Neural progenitor cell (in vitro differentiated cells): Measurements from ENCODE around the gene DUS1L. TPM values are rescaled to one million over a fixed set of nuclear protein-coding genes. Genes with fewer than 3 reads are reported as not detected.

Source experiments
- DNase-seq: peaks from one replicate; pipeline ENCODE4 v3.0.0-alpha.2; 2016; ENCODE audit warnings: low spot score
- H2AFZ ChIP-seq: fragments of 200-600 bp; sonication (generic); replicated peaks from 2 replicates; pipeline ENCODE4 v1.6.1; 2016; ENCODE audit warnings: antibody characterized with exemption
- H3F3A ChIP-seq: fragments of 200-600 bp; sonication (generic); 2 replicates; pipeline ENCODE4 v1.6.1; 2016; ENCODE audit warnings: antibody characterized with exemption, low read depth
- H3K27ac ChIP-seq: fragments of 200-600 bp; sonication (generic); 2 replicates; pipeline ENCODE4 v1.5.1; 2016; ENCODE audit warnings: mild to moderate bottlenecking
- H3K27me3 ChIP-seq: fragments of 200-600 bp; sonication (generic); 2 replicates; pipeline ENCODE4 v1.6.1; 2016; ENCODE audit warnings: mild to moderate bottlenecking, moderate library complexity
- H3K36me3 ChIP-seq: fragments of 200-600 bp; sonication (generic); 2 replicates; pipeline ENCODE4 v1.5.1; 2016
- H3K4me1 ChIP-seq: fragments of 200-600 bp; sonication (generic); 2 replicates; pipeline ENCODE4 v1.6.1; 2016; ENCODE audit warnings: mixed run types
- H3K4me2 ChIP-seq: fragments of 200-600 bp; sonication (generic); 2 replicates; pipeline ENCODE4 v1.6.1; 2016
- H3K4me3 ChIP-seq: fragments of 200-600 bp; sonication (generic); 2 replicates; pipeline ENCODE4 v1.5.1; 2016
- H3K79me2 ChIP-seq: fragments of 200-600 bp; sonication (generic); 2 replicates; pipeline ENCODE4 v1.6.1; 2016; ENCODE audit warnings: low read depth
- H3K9ac ChIP-seq: fragments of 200-600 bp; sonication (generic); 2 replicates; pipeline ENCODE4 v1.6.1; 2016
- H3K9me3 ChIP-seq: fragments of 200-600 bp; sonication (generic); 2 replicates; pipeline ENCODE4 v1.5.1; 2016; ENCODE audit warnings: low read depth
- H4K20me1 ChIP-seq: fragments of 200-600 bp; sonication (generic); 2 replicates; pipeline ENCODE4 v1.6.1; 2016; ENCODE audit warnings: low read depth
- H3K27ac Mint-ChIP-seq: 3 replicates; pipeline ENCODE4 v1.8.0; 2021; ENCODE audit warnings: mixed read lengths
- H3K27me3 Mint-ChIP-seq: 2 replicates; pipeline ENCODE4 v1.8.0; 2022; ENCODE audit warnings: low read depth, mild to moderate bottlenecking, inconsistent platforms, moderate library complexity, mixed read lengths; ENCODE audit not compliant: insufficient read depth
- H3K36me3 Mint-ChIP-seq: 3 replicates; pipeline ENCODE4 v1.8.0; 2021; ENCODE audit warnings: mixed read lengths
- H3K4me1 Mint-ChIP-seq: 3 replicates; pipeline ENCODE4 v1.8.0; 2021; ENCODE audit warnings: mixed read lengths
- H3K4me3 Mint-ChIP-seq: 3 replicates; pipeline ENCODE4 v1.8.0; 2021; ENCODE audit warnings: mild to moderate bottlenecking, moderate library complexity, mixed read lengths
- H3K9me3 Mint-ChIP-seq: 3 replicates; pipeline ENCODE4 v1.8.0; 2020; ENCODE audit warnings: mixed read lengths
- EZH2 ChIP-seq: fragments of 200-600 bp; sonication (generic); IDR thresholded peaks from 2 replicates; pipeline ENCODE4 v1.6.1; 2017; ENCODE audit warnings: antibody characterized with exemption, mild to moderate bottlenecking, moderate library complexity
- EZH2phosphoT487 ChIP-seq: fragments of 200-600 bp; sonication (generic); IDR thresholded peaks from 2 replicates; pipeline ENCODE4 v1.6.1; 2017; ENCODE audit warnings: antibody characterized with exemption
- total RNA-seq: library from RNA; depleted of rRNA; stranded (reverse); fragments of >200 nt; gene quantifications from 2 replicates; pipeline ENCODE4 v1.2.3, GENCODE V29; 2015; ENCODE audit warnings: low replicate concordance
- TF ChIP-seq, protein P1 (sequence below): fragments of 200-600 bp; sonication (generic); IDR thresholded peaks from 2 replicates; pipeline ENCODE4 v1.5.1; 2017; ENCODE audit warnings: antibody characterized with exemption, mild to moderate bottlenecking

The DUS1L gene
- total RNA-seq, 1 donor from 2014 or later: 54.5 TPM

DNA sequence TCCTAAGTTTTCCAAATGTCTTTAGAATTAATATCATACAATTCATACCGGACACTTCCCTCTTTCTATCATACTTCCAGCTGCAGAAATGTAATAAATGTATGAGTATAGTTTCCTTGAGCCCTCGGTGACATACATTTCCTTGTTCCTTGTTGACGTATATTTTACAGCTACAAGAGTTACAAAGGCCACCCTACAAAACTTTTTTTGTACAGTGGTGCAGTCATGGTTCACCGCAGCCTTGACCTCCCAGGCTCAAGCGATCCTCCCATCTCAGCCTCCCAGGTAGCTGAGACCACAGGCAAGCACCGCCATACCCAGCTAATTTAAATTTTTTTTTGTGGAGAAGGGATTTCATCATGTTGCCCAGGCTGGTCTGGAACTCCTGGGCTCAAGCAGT lies 7.2 kb upstream of the DUS1L start:
- Mint-ChIP-seq H3K4me3 (no peak overlapping the region), H3K4me1 (no peaks in the 10 kb centered on the region), H3K9me3 (no peaks in the 10 kb centered on the region), H3K27me3 (peaks cover 4% of the 10 kb centered on the region), H3K36me3 (no peaks in the 10 kb centered on the region), H3K27ac (no peak overlapping the region)
- TF ChIP-seq EZH2 (no peak), EZH2phosphoT487 (no peak)
- TF ChIP-seq, protein P1, sequence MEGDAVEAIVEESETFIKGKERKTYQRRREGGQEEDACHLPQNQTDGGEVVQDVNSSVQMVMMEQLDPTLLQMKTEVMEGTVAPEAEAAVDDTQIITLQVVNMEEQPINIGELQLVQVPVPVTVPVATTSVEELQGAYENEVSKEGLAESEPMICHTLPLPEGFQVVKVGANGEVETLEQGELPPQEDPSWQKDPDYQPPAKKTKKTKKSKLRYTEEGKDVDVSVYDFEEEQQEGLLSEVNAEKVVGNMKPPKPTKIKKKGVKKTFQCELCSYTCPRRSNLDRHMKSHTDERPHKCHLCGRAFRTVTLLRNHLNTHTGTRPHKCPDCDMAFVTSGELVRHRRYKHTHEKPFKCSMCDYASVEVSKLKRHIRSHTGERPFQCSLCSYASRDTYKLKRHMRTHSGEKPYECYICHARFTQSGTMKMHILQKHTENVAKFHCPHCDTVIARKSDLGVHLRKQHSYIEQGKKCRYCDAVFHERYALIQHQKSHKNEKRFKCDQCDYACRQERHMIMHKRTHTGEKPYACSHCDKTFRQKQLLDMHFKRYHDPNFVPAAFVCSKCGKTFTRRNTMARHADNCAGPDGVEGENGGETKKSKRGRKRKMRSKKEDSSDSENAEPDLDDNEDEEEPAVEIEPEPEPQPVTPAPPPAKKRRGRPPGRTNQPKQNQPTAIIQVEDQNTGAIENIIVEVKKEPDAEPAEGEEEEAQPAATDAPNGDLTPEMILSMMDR: no peak
- Histone ChIP-seq H3K4me3 (no peak overlapping the region), H2AFZ (no peak overlapping the region), H3K36me3 (no peaks in the 10 kb centered on the region), H3K27ac (no peak overlapping the region), H3K4me1 (no peaks in the 10 kb centered on the region), H3K9me3 (no peaks in the 10 kb centered on the region), H3F3A (peaks cover 20% of the 10 kb centered on the region), H3K4me2 (no peak overlapping the region), H4K20me1 (peaks cover 8% of the 10 kb centered on the region), H3K27me3 (peaks cover 41% of the 10 kb centered on the region), H3K79me2 (no peaks in the 10 kb centered on the region), H3K9ac (no peak overlapping the region)
- no peak for DNase-seq

DNA sequence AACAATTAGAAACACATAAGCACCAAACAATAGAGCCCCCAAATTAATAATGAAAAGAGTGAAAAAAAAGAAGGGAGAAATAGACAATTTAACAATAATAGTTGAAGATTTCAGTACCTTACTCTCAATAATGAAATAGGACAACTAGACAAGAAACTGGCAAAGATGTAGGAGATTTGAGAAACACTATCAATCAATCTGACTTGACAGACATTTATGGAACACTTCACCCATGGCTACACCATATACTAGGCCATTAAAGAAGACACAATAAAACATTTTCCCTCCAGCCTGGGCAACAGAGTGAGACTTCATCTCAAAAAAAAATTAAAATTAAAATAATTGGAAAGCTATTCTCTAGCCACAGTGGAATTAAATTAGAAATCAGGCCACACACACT lies 5.0 kb upstream of the DUS1L start:
- peaks cover 5% of the 10 kb centered on the region for H3K4me1 Mint-ChIP-seq
- no peak overlapping the region for H3K9ac ChIP-seq
- TF ChIP-seq, protein P1: no peak
- TF ChIP-seq EZH2phosphoT487: no peak
- no peak for TF ChIP-seq EZH2
- DNase-seq: no peak
- H3K9me3 ChIP-seq: no peaks in the 10 kb centered on the region
- no peaks in the 10 kb centered on the region for H3K9me3 Mint-ChIP-seq
- H3F3A ChIP-seq: peaks cover under 1% of the 10 kb centered on the region
- no peaks in the 10 kb centered on the region for H4K20me1 ChIP-seq
- no peak overlapping the region for H3K4me2 ChIP-seq
- no peaks in the 10 kb centered on the region for H3K36me3 ChIP-seq
- H2AFZ ChIP-seq: no peak overlapping the region
- no peaks in the 10 kb centered on the region for H3K79me2 ChIP-seq
- no peak overlapping the region for H3K4me3 Mint-ChIP-seq
- no peak overlapping the region for H3K27ac Mint-ChIP-seq
- H3K27me3 ChIP-seq: peaks cover 41% of the 10 kb centered on the region
- no peak overlapping the region for H3K27ac ChIP-seq
- H3K4me1 ChIP-seq: peaks cover 6% of the 10 kb centered on the region
- no peak overlapping the region for H3K4me3 ChIP-seq
- H3K36me3 Mint-ChIP-seq: no peaks in the 10 kb centered on the region
- H3K27me3 Mint-ChIP-seq: peaks cover 7% of the 10 kb centered on the region

DNA sequence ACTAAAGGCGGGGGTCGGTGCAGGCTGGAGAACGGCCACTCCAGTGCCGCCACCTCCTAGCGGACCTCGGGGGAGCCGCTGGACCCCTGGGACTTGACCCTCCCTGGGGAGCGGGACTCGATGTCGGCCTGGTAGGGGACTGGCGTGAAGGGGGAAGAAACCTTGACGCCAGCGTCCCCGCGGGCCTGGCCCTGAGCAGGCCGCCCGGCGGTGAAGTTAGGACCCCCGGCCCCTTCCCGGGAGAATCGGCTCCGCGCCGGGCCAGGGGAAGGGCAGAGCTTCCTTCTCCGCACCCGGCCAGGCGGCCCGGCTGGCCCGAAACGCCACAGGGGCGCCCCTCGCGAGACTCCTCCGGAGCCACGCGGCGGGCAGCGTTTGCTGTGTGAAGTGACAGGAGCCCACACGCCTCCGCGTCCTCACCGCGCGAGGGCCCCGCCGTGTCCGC lies 389 bp downstream of the DUS1L start:
- Histone ChIP-seq H3F3A (no peaks in the 10 kb centered on the region), H2AFZ (peak overlapping the region; percentile 72), H4K20me1 (no peaks in the 10 kb centered on the region), H3K9ac (peak overlapping the region; percentile 87), H3K79me2 (peaks cover 12% of the 10 kb centered on the region), H3K27ac (no peak overlapping the region), H3K4me2 (peak overlapping the region; percentile 100), H3K27me3 (peaks cover under 1% of the 10 kb centered on the region), H3K4me3 (peak overlapping the region; percentile 76), H3K4me1 (peaks cover 6% of the 10 kb centered on the region), H3K9me3 (no peaks in the 10 kb centered on the region), H3K36me3 (no peaks in the 10 kb centered on the region)
- Mint-ChIP-seq H3K27ac (no peak overlapping the region), H3K36me3 (peaks cover under 1% of the 10 kb centered on the region), H3K27me3 (peaks cover 5% of the 10 kb centered on the region), H3K4me1 (peaks cover 10% of the 10 kb centered on the region), H3K9me3 (no peaks in the 10 kb centered on the region), H3K4me3 (peak overlapping the region; percentile 80)
- no peak for DNase-seq
- TF ChIP-seq EZH2phosphoT487: no peak
- TF ChIP-seq EZH2: no peak
- TF ChIP-seq, protein P1: no peak
